ENCODE measurements around the gene CDH5.

The CDH5 gene

GRCh38 chr16:66354034-66354909 is 12.2 kb upstream of the CDH5 start:
- DNase-seq (ENCODE audit: low read depth in 2 of 2) = no peak
- no peak overlapping the region for H3K4me3 ChIP-seq (replicated peaks in 1 of 2; ENCODE audit: low read depth in 2 of 2, low read length in 2 of 2)
- no peak for TF ChIP-seq CTCF (IDR thresholded peaks at IDR 0.05; ENCODE audit: low read depth, low read length)

GRCh38 chr16:66355526-66355925 is 11.0 kb upstream of the CDH5 start:
- TF ChIP-seq CTCF (IDR thresholded peaks at IDR 0.05; ENCODE audit: low read depth, low read length) = no peak
- no peak for DNase-seq (ENCODE audit: low read depth in 2 of 2)
- H3K4me3 ChIP-seq (replicated peaks in 1 of 2; ENCODE audit: low read depth in 2 of 2, low read length in 2 of 2) = no peak overlapping the region

GRCh38 chr16:66357523-66357928 is 9.0 kb upstream of the CDH5 start:
- DNase-seq (ENCODE audit: low read depth in 2 of 2) = peak; percentile 90 to 92
- TF ChIP-seq CTCF (IDR thresholded peaks at IDR 0.05; ENCODE audit: low read depth, low read length) = peak; percentile 75
- no peak overlapping the region for H3K4me3 ChIP-seq (replicated peaks in 1 of 2; ENCODE audit: low read depth in 2 of 2, low read length in 2 of 2)

GRCh38 chr16:66358231-66358630 is 8.3 kb upstream of the CDH5 start:
- DNase-seq (ENCODE audit: low read depth in 2 of 2) = no peak
- no peak for TF ChIP-seq CTCF (IDR thresholded peaks at IDR 0.05; ENCODE audit: low read depth, low read length)
- H3K4me3 ChIP-seq (replicated peaks in 1 of 2; ENCODE audit: low read depth in 2 of 2, low read length in 2 of 2) = no peak overlapping the region

GRCh38 chr16:66359012-66359411 is 7.5 kb upstream of the CDH5 start:
- H3K4me3 ChIP-seq (replicated peaks in 1 of 2; ENCODE audit: low read depth in 2 of 2, low read length in 2 of 2) = no peak overlapping the region
- DNase-seq (ENCODE audit: low read depth in 2 of 2) = peak in 1 of 2 donors; percentile 58
- no peak for TF ChIP-seq CTCF (IDR thresholded peaks at IDR 0.05; ENCODE audit: low read depth, low read length)

GRCh38 chr16:66359811-66360608 is 6.5 kb upstream of the CDH5 start:
- no peak overlapping the region for H3K4me3 ChIP-seq (replicated peaks in 1 of 2; ENCODE audit: low read depth in 2 of 2, low read length in 2 of 2)
- no peak for TF ChIP-seq CTCF (IDR thresholded peaks at IDR 0.05; ENCODE audit: low read depth, low read length)
- DNase-seq (ENCODE audit: low read depth in 2 of 2) = peak; percentile 64 to 65

Measured in cardiac fibroblast (primary cell).